ENCODE results near the gene APMAP. TPM values are rescaled to one million over a fixed set of nuclear protein-coding genes. Genes with fewer than 3 reads are reported as not detected.

APMAP gene
- total and polyA plus RNA-seq, 3 donors from 2014 or later, result 92.3 to 135 (median 105) TPM

DNA sequence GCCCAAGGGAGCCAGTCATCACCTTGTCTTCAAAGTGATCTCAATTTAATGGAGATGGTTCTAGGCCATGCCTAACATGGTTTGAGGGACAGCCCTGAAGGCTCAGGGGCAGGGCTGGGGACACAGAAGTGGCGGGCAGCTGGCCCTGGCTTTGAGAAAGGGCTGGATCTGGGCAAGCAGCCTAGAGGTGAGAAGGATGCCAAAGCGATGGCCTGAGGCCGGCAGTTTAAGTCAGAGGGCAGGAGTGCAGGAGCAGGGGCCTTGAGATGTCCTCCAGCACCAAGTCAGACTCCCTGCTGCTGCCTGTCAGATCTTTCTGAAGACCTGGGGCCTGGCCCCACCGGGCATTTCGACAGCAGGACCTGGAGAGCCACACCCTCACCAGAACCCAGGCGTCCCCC lies 28.4 kb upstream of the APMAP start:
- TF ChIP-seq POLR2A (IDR thresholded peaks at IDR 0.05), result no peak
- TF ChIP-seq, protein P1, sequence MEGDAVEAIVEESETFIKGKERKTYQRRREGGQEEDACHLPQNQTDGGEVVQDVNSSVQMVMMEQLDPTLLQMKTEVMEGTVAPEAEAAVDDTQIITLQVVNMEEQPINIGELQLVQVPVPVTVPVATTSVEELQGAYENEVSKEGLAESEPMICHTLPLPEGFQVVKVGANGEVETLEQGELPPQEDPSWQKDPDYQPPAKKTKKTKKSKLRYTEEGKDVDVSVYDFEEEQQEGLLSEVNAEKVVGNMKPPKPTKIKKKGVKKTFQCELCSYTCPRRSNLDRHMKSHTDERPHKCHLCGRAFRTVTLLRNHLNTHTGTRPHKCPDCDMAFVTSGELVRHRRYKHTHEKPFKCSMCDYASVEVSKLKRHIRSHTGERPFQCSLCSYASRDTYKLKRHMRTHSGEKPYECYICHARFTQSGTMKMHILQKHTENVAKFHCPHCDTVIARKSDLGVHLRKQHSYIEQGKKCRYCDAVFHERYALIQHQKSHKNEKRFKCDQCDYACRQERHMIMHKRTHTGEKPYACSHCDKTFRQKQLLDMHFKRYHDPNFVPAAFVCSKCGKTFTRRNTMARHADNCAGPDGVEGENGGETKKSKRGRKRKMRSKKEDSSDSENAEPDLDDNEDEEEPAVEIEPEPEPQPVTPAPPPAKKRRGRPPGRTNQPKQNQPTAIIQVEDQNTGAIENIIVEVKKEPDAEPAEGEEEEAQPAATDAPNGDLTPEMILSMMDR (IDR thresholded peaks at IDR 0.05), result no peak
- no peaks in the 10 kb centered on the region for H3K9me3 ChIP-seq
- H3K36me3 ChIP-seq (ENCODE audit: low read depth, missing control alignments), result no peaks in the 10 kb centered on the region
- WGBS, 2 donors, result 78 to 83% methylated on average over 5 to 6 of the region's 6 CpGs
- no peak overlapping the region for H3K4me3 ChIP-seq
- intact Hi-C loops (cut with DNase I; ENCODE audit: low total_unique reads), result no loop called here
- H3K4me1 ChIP-seq, result peaks cover 22% of the 10 kb centered on the region
- no peaks in the 10 kb centered on the region for H3K27me3 ChIP-seq
- no peak overlapping the region for H3K27ac ChIP-seq
- no peak for DNase-seq

DNA sequence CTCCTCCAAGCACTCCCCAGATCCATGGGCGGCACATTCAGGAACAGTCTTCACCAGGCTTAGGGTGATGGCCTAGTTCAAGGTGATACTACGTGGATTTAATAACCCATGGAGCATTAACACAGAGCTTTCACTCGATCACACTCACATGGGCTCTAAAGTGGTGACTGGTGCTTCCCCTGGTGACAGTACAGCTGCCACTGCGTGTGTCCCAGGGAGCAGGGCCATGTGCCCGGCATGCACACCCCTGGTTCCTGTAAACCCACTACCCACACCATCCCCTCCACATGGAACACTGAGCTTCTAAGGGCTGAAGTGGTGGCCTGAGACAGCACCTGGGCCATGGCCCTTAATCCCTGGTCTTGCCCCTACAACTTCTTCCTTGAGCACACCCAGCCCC lies 27.8 kb upstream of the APMAP start:
- 89 to 90% methylated on average over 2 to 5 of the region's 5 CpGs for WGBS, 2 donors
- no peaks in the 10 kb centered on the region for H3K36me3 ChIP-seq (ENCODE audit: low read depth, missing control alignments)
- TF ChIP-seq, protein P1 (IDR thresholded peaks at IDR 0.05), result no peak
- no peak for TF ChIP-seq POLR2A (IDR thresholded peaks at IDR 0.05)
- H3K4me3 ChIP-seq, result no peak overlapping the region
- intact Hi-C loops (cut with DNase I; ENCODE audit: low total_unique reads), result no loop called here
- H3K9me3 ChIP-seq, result no peaks in the 10 kb centered on the region
- peaks cover 16% of the 10 kb centered on the region for H3K4me1 ChIP-seq
- H3K27ac ChIP-seq, result no peak overlapping the region
- H3K27me3 ChIP-seq, result no peaks in the 10 kb centered on the region
- no peak for DNase-seq

- DNase-seq, result no peak
- peaks cover 12% of the 10 kb centered on the region for H3K4me1 ChIP-seq
- H3K9me3 ChIP-seq, result no peaks in the 10 kb centered on the region
- H3K27me3 ChIP-seq, result no peaks in the 10 kb centered on the region
- intact Hi-C loops (cut with DNase I; ENCODE audit: low total_unique reads), result no loop called here
- H3K27ac ChIP-seq, result no peak overlapping the region
- TF ChIP-seq POLR2A (IDR thresholded peaks at IDR 0.05), result no peak
- TF ChIP-seq, protein P1 (IDR thresholded peaks at IDR 0.05), result no peak
- H3K4me3 ChIP-seq, result no peak overlapping the region
- 88 to 93% methylated on average over 16 of the region's 16 CpGs for WGBS, 2 donors
- H3K36me3 ChIP-seq (ENCODE audit: low read depth, missing control alignments), result no peaks in the 10 kb centered on the region
Measured at GRCh38 chr20:25019381-25020155, 27.0 kb upstream of the APMAP start.

DNA sequence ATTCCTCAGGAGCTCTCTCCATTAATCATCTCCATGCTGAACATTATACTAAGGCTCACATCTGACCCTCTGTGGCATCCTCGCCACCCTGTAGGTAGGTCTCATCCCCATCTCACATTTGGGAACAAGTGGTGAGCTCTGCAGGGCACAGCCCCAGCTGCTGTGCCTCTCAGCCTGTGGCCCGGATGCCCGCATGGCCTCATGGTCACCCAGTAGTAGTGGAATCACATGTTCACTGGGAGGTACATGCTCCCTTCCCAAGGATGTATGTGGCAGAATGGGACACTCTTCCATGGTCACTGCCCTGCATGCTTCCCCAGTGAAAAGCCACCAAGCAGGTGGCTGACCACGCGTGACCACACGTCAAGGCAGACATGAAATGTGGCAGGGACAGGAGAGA lies 26.3 kb upstream of the APMAP start:
- 84 to 85% methylated on average over 4 to 6 of the region's 6 CpGs for whole genome bisulfite sequencing, 2 donors
- Histone ChIP-seq H3K27me3 (no peaks in the 10 kb centered on the region), H3K4me3 (no peak overlapping the region), H3K9me3 (no peaks in the 10 kb centered on the region), H3K4me1 (peaks cover 12% of the 10 kb centered on the region), H3K36me3 (ENCODE audit: low read depth, missing control alignments) (no peaks in the 10 kb centered on the region), H3K27ac (no peak overlapping the region)
- intact Hi-C loops (cut with DNase I; ENCODE audit: low total_unique reads), result no loop called here
- no peak for TF ChIP-seq POLR2A (IDR thresholded peaks at IDR 0.05)
- TF ChIP-seq, protein P1 (IDR thresholded peaks at IDR 0.05), result no peak
- no peak for DNase-seq

GRCh38 chr20:25018425-25018824 lies 25.9 kb upstream of the APMAP start:
- H3K27me3 ChIP-seq, result no peaks in the 10 kb centered on the region
- intact Hi-C loops (cut with DNase I; ENCODE audit: low total_unique reads), result no loop called here
- H3K4me1 ChIP-seq, result peaks cover 12% of the 10 kb centered on the region
- TF ChIP-seq POLR2A (IDR thresholded peaks at IDR 0.05), result no peak
- TF ChIP-seq, protein P1 (IDR thresholded peaks at IDR 0.05), result no peak
- WGBS, 2 donors, result 75 to 90% methylated on average over 2 of the region's 2 CpGs
- no peaks in the 10 kb centered on the region for H3K9me3 ChIP-seq
- no peak overlapping the region for H3K27ac ChIP-seq
- DNase-seq, result no peak
- H3K36me3 ChIP-seq (ENCODE audit: low read depth, missing control alignments), result no peaks in the 10 kb centered on the region
- no peak overlapping the region for H3K4me3 ChIP-seq

All from testis (tissue), 3 donors.